Parathyroid adenoma (tissue), 2 donors: ENCODE results near the gene THOC6.

Experiments
- H2AFZ ChIP-seq: fragments of 300-600 bp; sonication (generic); one replicate; pipeline ENCODE4 v1.7.0; 2017; ENCODE audit warnings: antibody characterized with exemption, mild to moderate bottlenecking
- H3K27ac ChIP-seq: fragments of 300-600 bp; sonication (generic); one replicate; pipeline ENCODE4 v1.7.0; 2017
- H3K27me3 ChIP-seq: fragments of 300-600 bp; sonication (generic); one replicate; pipeline ENCODE4 v1.7.0; 2017; ENCODE audit warnings: low read length; ENCODE audit not compliant: control insufficient read depth, insufficient read depth
- H3K36me3 ChIP-seq: fragments of 300-600 bp; sonication (generic); one replicate; pipeline ENCODE4 v1.7.0; 2017; ENCODE audit warnings: low read length; ENCODE audit not compliant: control insufficient read depth, insufficient read depth
- H3K4me1 ChIP-seq: fragments of 300-600 bp; sonication (generic); one replicate; pipeline ENCODE4 v1.7.0; 2017; ENCODE audit warnings: control low read depth
- H3K4me2 ChIP-seq: fragments of 300-600 bp; sonication (generic); one replicate; pipeline ENCODE4 v1.7.0; 2017; ENCODE audit warnings: low read length
- H3K4me3 ChIP-seq: fragments of 300-600 bp; sonication (generic); one replicate; pipeline ENCODE4 v1.7.0; 2017; ENCODE audit warnings: low read depth, low read length
- H3K79me2 ChIP-seq: fragments of 300-600 bp; sonication (generic); one replicate; pipeline ENCODE4 v1.7.0; 2017; ENCODE audit warnings: control low read depth
- H3K9ac ChIP-seq: fragments of 300-600 bp; sonication (generic); one replicate; pipeline ENCODE4 v1.7.0; 2017; ENCODE audit warnings: mild to moderate bottlenecking
- H3K9me3 ChIP-seq: fragments of 300-600 bp; sonication (generic); one replicate; pipeline ENCODE4 v1.7.0; 2017; ENCODE audit warnings: low read length; ENCODE audit not compliant: control insufficient read depth
- TF ChIP-seq, protein P1 (sequence below): fragments of 300-600 bp; sonication (generic); IDR thresholded peaks from one replicate; pipeline ENCODE4 v1.7.0; 2017; ENCODE audit warnings: antibody characterized with exemption, mild to moderate bottlenecking
- donor health status: primary hyperparathyroidism.

THOC6 gene

DNA sequence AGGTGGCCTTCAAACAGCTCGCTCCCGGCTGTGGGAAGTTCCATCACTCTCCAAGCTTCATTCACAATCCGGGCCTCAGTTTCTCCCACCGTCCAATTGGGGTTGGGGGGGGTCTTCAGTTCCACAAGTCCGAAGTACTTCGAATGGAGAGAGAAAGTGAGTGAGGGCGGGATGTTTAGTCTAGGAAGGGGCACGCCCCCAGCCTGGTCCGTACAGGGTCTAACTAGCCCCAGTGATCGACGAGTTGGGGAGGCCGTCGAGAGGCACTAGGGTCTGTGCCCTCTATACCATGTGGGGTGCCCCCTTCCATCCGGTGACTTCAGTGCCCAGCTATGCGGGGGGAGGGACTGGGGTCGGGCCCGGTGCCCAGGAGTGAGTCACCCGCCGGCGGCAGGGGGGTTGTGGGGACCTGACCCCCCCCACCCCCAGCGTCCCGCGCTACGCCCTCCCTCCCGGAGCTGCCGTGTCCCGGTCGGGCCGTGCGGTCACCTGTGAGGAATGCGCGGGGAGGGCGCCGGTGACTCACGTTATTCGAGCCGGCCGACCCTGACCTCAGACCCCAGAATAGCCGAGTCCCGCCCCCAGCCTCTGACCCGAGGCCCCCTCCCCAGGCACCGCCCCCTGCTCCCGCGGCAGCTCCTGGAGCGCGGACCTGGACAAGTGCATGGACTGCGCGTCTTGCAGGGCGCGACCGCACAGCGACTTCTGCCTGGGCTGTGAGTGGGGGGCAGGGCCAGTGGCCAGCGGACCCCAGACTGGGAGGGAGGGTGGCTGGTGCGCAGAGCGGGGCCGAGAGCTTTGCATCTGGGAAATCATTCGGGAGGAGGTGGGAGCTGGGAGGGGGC lies 3.0 kb upstream of the THOC6 start:
- Histone ChIP-seq H2AFZ (peak overlapping the region; percentile 81), H3K4me3 (peak overlapping the region; percentile 73), H3K27me3 (no peaks in the 10 kb centered on the region), H3K36me3 (no peaks in the 10 kb centered on the region), H3K27ac (peak overlapping the region; percentile 97), H3K79me2 (no peaks in the 10 kb centered on the region), H3K4me2 (peak overlapping the region; percentile 99), H3K9ac (peak overlapping the region; percentile 43), H3K4me1 (peaks cover 18% of the 10 kb centered on the region), H3K9me3 (no peaks in the 10 kb centered on the region)
- TF ChIP-seq, protein P1, sequence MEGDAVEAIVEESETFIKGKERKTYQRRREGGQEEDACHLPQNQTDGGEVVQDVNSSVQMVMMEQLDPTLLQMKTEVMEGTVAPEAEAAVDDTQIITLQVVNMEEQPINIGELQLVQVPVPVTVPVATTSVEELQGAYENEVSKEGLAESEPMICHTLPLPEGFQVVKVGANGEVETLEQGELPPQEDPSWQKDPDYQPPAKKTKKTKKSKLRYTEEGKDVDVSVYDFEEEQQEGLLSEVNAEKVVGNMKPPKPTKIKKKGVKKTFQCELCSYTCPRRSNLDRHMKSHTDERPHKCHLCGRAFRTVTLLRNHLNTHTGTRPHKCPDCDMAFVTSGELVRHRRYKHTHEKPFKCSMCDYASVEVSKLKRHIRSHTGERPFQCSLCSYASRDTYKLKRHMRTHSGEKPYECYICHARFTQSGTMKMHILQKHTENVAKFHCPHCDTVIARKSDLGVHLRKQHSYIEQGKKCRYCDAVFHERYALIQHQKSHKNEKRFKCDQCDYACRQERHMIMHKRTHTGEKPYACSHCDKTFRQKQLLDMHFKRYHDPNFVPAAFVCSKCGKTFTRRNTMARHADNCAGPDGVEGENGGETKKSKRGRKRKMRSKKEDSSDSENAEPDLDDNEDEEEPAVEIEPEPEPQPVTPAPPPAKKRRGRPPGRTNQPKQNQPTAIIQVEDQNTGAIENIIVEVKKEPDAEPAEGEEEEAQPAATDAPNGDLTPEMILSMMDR: no peak

DNA sequence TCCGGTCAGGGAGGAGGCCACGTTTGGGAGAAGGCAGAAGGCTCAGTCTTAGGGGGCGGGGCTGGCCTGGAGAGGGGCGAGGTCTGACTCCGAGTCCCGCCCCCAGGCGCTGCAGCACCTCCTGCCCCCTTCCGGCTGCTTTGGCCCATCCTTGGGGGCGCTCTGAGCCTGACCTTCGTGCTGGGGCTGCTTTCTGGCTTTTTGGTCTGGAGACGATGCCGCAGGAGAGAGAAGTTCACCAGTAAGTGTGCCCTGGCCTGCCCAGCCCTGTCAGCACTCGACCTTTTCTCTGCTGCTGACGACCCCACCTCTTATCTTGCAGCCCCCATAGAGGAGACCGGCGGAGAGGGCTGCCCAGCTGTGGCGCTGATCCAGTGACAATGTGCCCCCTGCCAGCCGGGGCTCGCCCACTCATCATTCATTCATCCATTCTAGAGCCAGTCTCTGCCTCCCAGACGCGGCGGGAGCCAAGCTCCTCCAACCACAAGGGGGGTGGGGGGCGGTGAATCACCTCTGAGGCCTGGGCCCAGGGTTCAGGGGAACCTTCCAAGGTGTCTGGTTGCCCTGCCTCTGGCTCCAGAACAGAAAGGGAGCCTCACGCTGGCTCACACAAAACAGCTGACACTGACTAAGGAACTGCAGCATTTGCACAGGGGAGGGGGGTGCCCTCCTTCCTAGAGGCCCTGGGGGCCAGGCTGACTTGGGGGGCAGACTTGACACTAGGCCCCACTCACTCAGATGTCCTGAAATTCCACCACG lies 2.2 kb upstream of the THOC6 start:
- H2AFZ ChIP-seq: peak overlapping the region; percentile 81
- TF ChIP-seq, protein P1: peak; percentile 41
- peak overlapping the region; percentile 97 for H3K27ac ChIP-seq
- H3K79me2 ChIP-seq: no peaks in the 10 kb centered on the region
- peak overlapping the region; percentile 73 for H3K4me3 ChIP-seq
- H3K9ac ChIP-seq: no peak overlapping the region
- peaks cover 18% of the 10 kb centered on the region for H3K4me1 ChIP-seq
- H3K27me3 ChIP-seq: no peaks in the 10 kb centered on the region
- no peaks in the 10 kb centered on the region for H3K9me3 ChIP-seq
- H3K36me3 ChIP-seq: no peaks in the 10 kb centered on the region
- peak overlapping the region; percentile 99 for H3K4me2 ChIP-seq

DNA sequence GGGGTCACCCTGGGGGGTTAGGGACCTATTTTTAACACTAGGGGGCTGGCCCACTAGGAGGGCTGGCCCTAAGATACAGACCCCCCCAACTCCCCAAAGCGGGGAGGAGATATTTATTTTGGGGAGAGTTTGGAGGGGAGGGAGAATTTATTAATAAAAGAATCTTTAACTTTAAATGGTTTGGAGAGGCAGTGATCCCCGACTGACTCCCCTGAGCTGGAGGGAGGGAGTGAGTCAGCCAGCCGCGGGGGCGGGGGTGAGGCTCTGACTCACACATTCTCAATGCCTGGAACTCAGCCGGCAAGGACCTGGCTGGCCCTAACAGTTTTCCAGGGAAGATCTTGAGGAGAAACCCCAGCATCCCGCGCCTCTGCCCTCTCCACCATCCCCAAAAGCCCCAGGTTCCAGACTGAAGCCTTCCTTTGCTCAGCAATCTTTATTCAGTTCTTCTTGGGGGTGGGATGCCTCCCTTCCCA lies 1.6 kb upstream of the THOC6 start:
- no peaks in the 10 kb centered on the region for H3K9me3 ChIP-seq
- TF ChIP-seq, protein P1: peak; percentile 7
- peak overlapping the region; percentile 97 for H3K27ac ChIP-seq
- peak overlapping the region; percentile 99 for H3K4me2 ChIP-seq
- no peak overlapping the region for H3K4me3 ChIP-seq
- no peaks in the 10 kb centered on the region for H3K36me3 ChIP-seq
- no peaks in the 10 kb centered on the region for H3K79me2 ChIP-seq
- peaks cover 18% of the 10 kb centered on the region for H3K4me1 ChIP-seq
- no peaks in the 10 kb centered on the region for H3K27me3 ChIP-seq
- no peak overlapping the region for H2AFZ ChIP-seq
- no peak overlapping the region for H3K9ac ChIP-seq

DNA sequence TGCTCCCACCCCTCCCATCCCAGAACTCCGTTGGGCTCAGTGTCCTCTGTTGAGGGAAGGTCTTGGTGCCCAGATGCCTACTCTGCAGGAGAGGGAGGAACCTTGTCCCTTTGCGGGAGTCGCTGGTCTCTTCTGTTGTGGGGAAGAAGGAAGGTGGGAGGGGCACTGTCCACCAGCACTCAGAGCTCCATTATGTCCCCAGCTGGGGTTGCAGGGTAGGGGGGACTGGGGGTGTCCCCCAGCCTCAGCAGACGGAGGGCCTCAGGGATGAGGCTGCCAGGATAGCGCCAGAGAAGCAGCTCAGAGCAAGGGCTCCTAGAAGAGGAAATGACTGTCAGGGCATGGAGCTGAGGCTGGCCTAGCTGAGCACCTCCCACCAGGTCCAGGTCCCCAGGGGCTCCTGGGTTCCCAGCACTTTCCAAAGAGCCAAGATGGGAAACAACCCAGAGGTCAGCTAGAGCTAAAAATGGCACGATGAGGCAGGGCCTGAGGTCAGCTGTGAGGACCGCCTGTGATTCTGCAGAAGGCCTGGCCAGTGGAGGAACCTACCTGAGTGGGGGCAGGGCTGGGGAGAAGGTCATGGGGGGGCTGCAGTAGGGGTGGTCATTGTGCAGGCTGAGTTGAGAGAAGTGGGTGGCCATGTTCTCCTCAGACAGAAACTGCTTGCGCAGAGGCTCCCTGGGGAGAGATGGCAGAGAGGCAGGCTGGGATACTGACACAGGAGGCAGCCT lies 986 bp upstream of the THOC6 start:
- no peaks in the 10 kb centered on the region for H3K79me2 ChIP-seq
- peaks cover 18% of the 10 kb centered on the region for H3K4me1 ChIP-seq
- peak overlapping the region; percentile 92 for H3K4me3 ChIP-seq
- H3K4me2 ChIP-seq: peak overlapping the region; percentile 99
- peak overlapping the region; percentile 54 for H3K9ac ChIP-seq
- no peaks in the 10 kb centered on the region for H3K27me3 ChIP-seq
- TF ChIP-seq, protein P1: no peak
- H3K36me3 ChIP-seq: no peaks in the 10 kb centered on the region
- H2AFZ ChIP-seq: peak overlapping the region; percentile 98
- H3K27ac ChIP-seq: peak overlapping the region; percentile 97
- no peaks in the 10 kb centered on the region for H3K9me3 ChIP-seq
